B cell (primary cell): Measurements from ENCODE around the gene WDR35.

Experiments
- CTCF ChIP-seq: fragments of 200-600 bp; IDR thresholded peaks from one replicate; pipeline ENCODE4 v1.8.0; 2022; ENCODE audit warnings: antibody characterized with exemption, mild to moderate bottlenecking
- EZH2 ChIP-seq: IDR thresholded peaks from 2 replicates; pipeline ENCODE4 v1.6.1; 2012; ENCODE audit warnings: borderline replicate concordance, low read depth, mild to moderate bottlenecking, moderate library complexity, low read length; ENCODE audit not compliant: insufficient read depth, poor library complexity, severe bottlenecking

DNA sequence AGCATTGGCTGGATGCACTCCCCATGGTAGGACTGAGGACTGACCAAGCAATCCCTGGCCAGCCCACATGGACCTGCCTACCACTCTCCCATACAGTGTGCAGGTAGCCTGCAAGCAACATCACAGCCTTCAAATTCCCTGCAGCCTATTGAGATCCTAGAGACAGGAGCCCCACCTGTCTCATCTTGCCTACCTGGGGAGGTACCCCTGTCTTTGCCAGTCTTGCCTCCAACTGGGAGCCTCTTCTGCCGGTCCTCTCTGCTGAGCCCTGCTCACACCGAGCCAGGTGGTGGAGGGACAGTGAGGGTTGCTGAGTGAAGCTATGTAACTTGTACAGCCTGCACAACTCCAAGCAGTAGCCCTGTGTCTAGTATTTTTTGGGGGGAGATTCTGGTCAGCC is 118.1 kb downstream of the WDR35 start:
- no peak for TF ChIP-seq EZH2
- TF ChIP-seq CTCF, result no peak
